Endothelial cell of umbilical vein (primary cell): Measurements from ENCODE around the gene NADSYN1. TPM values are rescaled to one million over a fixed set of nuclear protein-coding genes. Genes with fewer than 3 reads are reported as not detected.

Experiments used
- BruUV-seq: library from RNA; stranded (reverse); fragments of 400-500 nt; replicated peaks from 2 replicates; lab custom pipeline; 2021; lab: Mats Ljungman, UMichigan
- CTCF ChIA-PET: fragments of 300-600, 350-600 bp; sonication (Branson Sonifier 250); formaldehyde crosslinking; loops from one replicate; lab custom pipeline; 2021; ENCODE audit warnings: antibody characterized with exemption, inconsistent platforms; lab: Charles Lee
- POLR2A ChIA-PET: fragments of 300-600, 350-600 bp; sonication (Branson Sonifier 250); formaldehyde crosslinking; loops from one replicate; lab custom pipeline; 2021; ENCODE audit warnings: antibody characterized with exemption, inconsistent platforms; lab: Charles Lee
- DNase-seq: peaks from one replicate; pipeline ENCODE4 v3.0.0-alpha.2; 2011; ENCODE audit warnings: low read depth, low spot score
- FAIRE-seq: peaks from 2 replicates; lab custom pipeline; 2011; peaks lifted over from hg19 to GRCh38; lab: Jason Lieb, UNC
- H2AFZ ChIP-seq: 2 replicates; pipeline ENCODE4 v1.6.0; 2012; ENCODE audit warnings: low read depth, low read length, control low read depth, inconsistent platforms
- H3K27ac ChIP-seq: 2 replicates; pipeline ENCODE4 v1.5.1; 2011; ENCODE audit warnings: low read depth, mild to moderate bottlenecking, control low read depth, low read length, moderate library complexity; ENCODE audit not compliant: insufficient read depth
- H3K27me3 ChIP-seq, 2 experiments: 2 replicates each; pipeline versions ENCODE4 v1.6.0 to v1.6.1; 2011; ENCODE audit warnings: low read length in 2 of 2, mixed read lengths in 1 of 2; ENCODE audit not compliant: control insufficient read depth in 2 of 2, insufficient read depth in 2 of 2
- H3K36me3 ChIP-seq, 2 experiments: 2 replicates in 1 of 2; 3 replicates in 1 of 2; pipeline ENCODE4 v1.5.1; 2011; ENCODE audit warnings: low read length in 2 of 2, mild to moderate bottlenecking in 1 of 2, moderate library complexity in 1 of 2; ENCODE audit not compliant: control insufficient read depth in 2 of 2, insufficient read depth in 2 of 2; ENCODE audit errors: extremely low read depth in 1 of 2
- H3K4me1 ChIP-seq: 3 replicates; pipeline ENCODE4 v1.5.1; 2011; ENCODE audit warnings: mild to moderate bottlenecking, low read length; ENCODE audit not compliant: control insufficient read depth, insufficient read depth; ENCODE audit errors: extremely low read depth
- H3K4me2 ChIP-seq: 2 replicates; pipeline ENCODE4 v1.6.1; 2011; ENCODE audit warnings: low read length, control low read depth, mixed read lengths; ENCODE audit not compliant: insufficient read depth
- H3K4me3 ChIP-seq, 3 experiments: fragments of 200-600 bp in 1 of 3; sonication (generic), shearing (Covaris generic) in 1 of 3; replicated peaks in 1 of 3; 2 replicates each; pipeline ENCODE4 v1.5.1; 2011 to 2016; ENCODE audit warnings: control low read depth in 3 of 3, low read length in 3 of 3, mild to moderate bottlenecking in 2 of 3, inconsistent platforms in 1 of 3, low read depth in 1 of 3, moderate library complexity in 1 of 3; ENCODE audit not compliant: insufficient read depth in 1 of 3
- H3K79me2 ChIP-seq: 2 replicates; pipeline ENCODE4 v1.6.0; 2012; ENCODE audit warnings: low read length, inconsistent platforms; ENCODE audit not compliant: control insufficient read depth, insufficient read depth
- H3K9ac ChIP-seq: replicated peaks from 2 replicates; pipeline ENCODE3; 2011; ENCODE audit warnings: low read length, control low read depth; ENCODE audit not compliant: insufficient read depth; ENCODE audit errors: extremely low read depth
- H3K9me1 ChIP-seq: replicated peaks from 3 replicates; pipeline ENCODE4 v1.6.0; 2011; ENCODE audit warnings: mild to moderate bottlenecking, low read length; ENCODE audit not compliant: control insufficient read depth, insufficient read depth; ENCODE audit errors: extremely low read depth
- H3K9me3 ChIP-seq: replicated peaks from 2 replicates; pipeline ENCODE4 v1.5.1; 2012; ENCODE audit warnings: low read length, inconsistent platforms; ENCODE audit not compliant: control insufficient read depth, insufficient read depth
- H4K20me1 ChIP-seq: replicated peaks from 2 replicates; pipeline ENCODE3; 2011; ENCODE audit warnings: mild to moderate bottlenecking, low read length; ENCODE audit not compliant: control insufficient read depth, insufficient read depth; ENCODE audit errors: extremely low read depth
- EZH2 ChIP-seq: IDR thresholded peaks from 2 replicates; pipeline ENCODE4 v1.6.1; 2012; ENCODE audit warnings: borderline replicate concordance, low read depth, mild to moderate bottlenecking, moderate library complexity, low read length, inconsistent platforms; ENCODE audit not compliant: severe bottlenecking
- FOS ChIP-seq: IDR thresholded peaks from 2 replicates; pipeline ENCODE4 v1.6.1; 2011; ENCODE audit warnings: mild to moderate bottlenecking, low read length, moderate library complexity, borderline replicate concordance; ENCODE audit not compliant: insufficient read depth
- GATA2 ChIP-seq: IDR thresholded peaks from 2 replicates; pipeline ENCODE4 v1.7.0; 2011; ENCODE audit warnings: low read depth, mild to moderate bottlenecking, moderate library complexity, mixed read lengths, low read length; ENCODE audit not compliant: insufficient read length, insufficient read depth
- JUN ChIP-seq: IDR thresholded peaks from 2 replicates; pipeline ENCODE4 v1.6.1; 2011; ENCODE audit warnings: borderline replicate concordance, low read depth; ENCODE audit not compliant: insufficient read length, insufficient read depth
- MAX ChIP-seq: IDR thresholded peaks from 2 replicates; pipeline ENCODE4 v1.6.1; 2011; ENCODE audit not compliant: insufficient read depth, insufficient read length
- MYC ChIP-seq: IDR thresholded peaks from one replicate; pipeline ENCODE4 v1.6.1; 2011; ENCODE audit warnings: mild to moderate bottlenecking, low read depth, low read length
- POLR2A ChIP-seq: IDR thresholded peaks from 2 replicates; pipeline ENCODE4 v1.6.1; 2012; ENCODE audit warnings: low read depth, mild to moderate bottlenecking, control low read depth, low read length
- POLR2AphosphoS5 ChIP-seq: IDR thresholded peaks from 2 replicates; pipeline ENCODE4 v1.6.1; 2012; ENCODE audit warnings: low read depth, mild to moderate bottlenecking, control low read depth, low read length, moderate library complexity; ENCODE audit not compliant: insufficient read depth
- dilution Hi-C: fragments of 300-500 bp; cut with MboI; formaldehyde crosslinking; loops from one replicate; pipeline ENCODE4 v1.15.0; 2019; ENCODE audit warnings: low sequenced_read_pairs; ENCODE audit not compliant: extremely low pct_ligation_motif_present
- intact Hi-C: fragments of 100-400 bp; cut with micrococcal nuclease; formaldehyde crosslinking; loops from one replicate; pipeline ENCODE4 v1.10.0; 2022
- polyA plus RNA-seq, 4 experiments: library from polyadenylated mRNA; depleted of rRNA in 3 of 4; stranded (reverse) in 3 of 4; unstranded in 1 of 4; fragments of >200 nt; gene quantifications; 2 replicates each; pipeline versions ENCODE4 v1.2.1 to v1.2.3, GENCODE V29; 2011 to 2012; ENCODE audit warnings: missing spikeins in 1 of 4
- total RNA-seq: library from RNA; stranded (reverse); gene quantifications from 2 replicates; pipeline ENCODE4 v1.2.3, GENCODE V29; 2021
- TF ChIP-seq, protein P1 (sequence below), 2 donors: IDR thresholded peaks; 1 replicate in 1 of 2; 2 replicates in 1 of 2; pipeline ENCODE4 v1.5.1; 2011; ENCODE audit warnings: low read length in 2 of 2, mild to moderate bottlenecking in 2 of 2, moderate library complexity in 2 of 2, control low read depth in 1 of 2, inconsistent platforms in 1 of 2, low read depth in 1 of 2; ENCODE audit not compliant: insufficient read depth in 1 of 2; ENCODE audit errors: extremely low read depth in 1 of 2

Gene NADSYN1
- total and polyA plus RNA-seq, 2 donors (not counting 3 experiments of a cell fraction or from before 2014, with no cell fraction given), result 77.5 to 99.2 TPM

GRCh38 chr11:71481101-71481960 is 28.3 kb downstream of the NADSYN1 start:
- ChIA-PET CTCF (no interaction called here), POLR2A (no interaction called here)
- no TSS peak for BruUV-seq
- Histone ChIP-seq H3K27me3 (no peaks in the 10 kb centered on the region), H2AFZ (no peak overlapping the region), H3K9ac (no peak overlapping the region), H3K4me3 (no peak overlapping the region), H3K9me3 (no peaks in the 10 kb centered on the region), H3K36me3 (peaks cover 8 to 59% of the 10 kb centered on the region in 2 experiments), H3K9me1 (no peaks in the 10 kb centered on the region), H3K4me1 (no peaks in the 10 kb centered on the region), H3K27ac (no peak overlapping the region), H3K79me2 (no peaks in the 10 kb centered on the region), H4K20me1 (no peaks in the 10 kb centered on the region), H3K4me2 (no peak overlapping the region)
- FAIRE-seq (no peak), DNase-seq (no peak)
- dilution Hi-C loops, result no loop called here
- intact Hi-C loops, result loop anchor here (10.0 kb wide), 1 partner anchor 103 kb away; the partner anchor contains the start of gene KRTAP5-11
- TF ChIP-seq JUN (no peak), EZH2 (no peak), GATA2 (no peak), POLR2A (no peak), POLR2AphosphoS5 (no peak), MYC (no peak), MAX (no peak), FOS (no peak)
- TF ChIP-seq, protein P1, sequence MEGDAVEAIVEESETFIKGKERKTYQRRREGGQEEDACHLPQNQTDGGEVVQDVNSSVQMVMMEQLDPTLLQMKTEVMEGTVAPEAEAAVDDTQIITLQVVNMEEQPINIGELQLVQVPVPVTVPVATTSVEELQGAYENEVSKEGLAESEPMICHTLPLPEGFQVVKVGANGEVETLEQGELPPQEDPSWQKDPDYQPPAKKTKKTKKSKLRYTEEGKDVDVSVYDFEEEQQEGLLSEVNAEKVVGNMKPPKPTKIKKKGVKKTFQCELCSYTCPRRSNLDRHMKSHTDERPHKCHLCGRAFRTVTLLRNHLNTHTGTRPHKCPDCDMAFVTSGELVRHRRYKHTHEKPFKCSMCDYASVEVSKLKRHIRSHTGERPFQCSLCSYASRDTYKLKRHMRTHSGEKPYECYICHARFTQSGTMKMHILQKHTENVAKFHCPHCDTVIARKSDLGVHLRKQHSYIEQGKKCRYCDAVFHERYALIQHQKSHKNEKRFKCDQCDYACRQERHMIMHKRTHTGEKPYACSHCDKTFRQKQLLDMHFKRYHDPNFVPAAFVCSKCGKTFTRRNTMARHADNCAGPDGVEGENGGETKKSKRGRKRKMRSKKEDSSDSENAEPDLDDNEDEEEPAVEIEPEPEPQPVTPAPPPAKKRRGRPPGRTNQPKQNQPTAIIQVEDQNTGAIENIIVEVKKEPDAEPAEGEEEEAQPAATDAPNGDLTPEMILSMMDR (IDR thresholded peaks at IDR 0.05; ENCODE audit: extremely low read depth in 1 of 2, insufficient read depth in 1 of 2, low read depth in 1 of 2, low read length in 2 of 2), result no peak
